Dermis blood vessel endothelial cell (primary cell): ENCODE data around the gene CYP2A6. TPM values are rescaled to one million over a fixed set of nuclear protein-coding genes. Genes with fewer than 3 reads are reported as not detected.

Experiments used
- DNase-seq: peaks from one replicate; pipeline ENCODE4 v3.0.0; 2010
- total RNA-seq: library from RNA; depleted of rRNA; stranded (reverse); fragments of >200 nt; gene quantifications from 2 replicates; pipeline ENCODE4 v1.2.3, GENCODE V29; 2014

Gene CYP2A6
- total RNA-seq, 1 donor from 2014 or later = not detected

DNA sequence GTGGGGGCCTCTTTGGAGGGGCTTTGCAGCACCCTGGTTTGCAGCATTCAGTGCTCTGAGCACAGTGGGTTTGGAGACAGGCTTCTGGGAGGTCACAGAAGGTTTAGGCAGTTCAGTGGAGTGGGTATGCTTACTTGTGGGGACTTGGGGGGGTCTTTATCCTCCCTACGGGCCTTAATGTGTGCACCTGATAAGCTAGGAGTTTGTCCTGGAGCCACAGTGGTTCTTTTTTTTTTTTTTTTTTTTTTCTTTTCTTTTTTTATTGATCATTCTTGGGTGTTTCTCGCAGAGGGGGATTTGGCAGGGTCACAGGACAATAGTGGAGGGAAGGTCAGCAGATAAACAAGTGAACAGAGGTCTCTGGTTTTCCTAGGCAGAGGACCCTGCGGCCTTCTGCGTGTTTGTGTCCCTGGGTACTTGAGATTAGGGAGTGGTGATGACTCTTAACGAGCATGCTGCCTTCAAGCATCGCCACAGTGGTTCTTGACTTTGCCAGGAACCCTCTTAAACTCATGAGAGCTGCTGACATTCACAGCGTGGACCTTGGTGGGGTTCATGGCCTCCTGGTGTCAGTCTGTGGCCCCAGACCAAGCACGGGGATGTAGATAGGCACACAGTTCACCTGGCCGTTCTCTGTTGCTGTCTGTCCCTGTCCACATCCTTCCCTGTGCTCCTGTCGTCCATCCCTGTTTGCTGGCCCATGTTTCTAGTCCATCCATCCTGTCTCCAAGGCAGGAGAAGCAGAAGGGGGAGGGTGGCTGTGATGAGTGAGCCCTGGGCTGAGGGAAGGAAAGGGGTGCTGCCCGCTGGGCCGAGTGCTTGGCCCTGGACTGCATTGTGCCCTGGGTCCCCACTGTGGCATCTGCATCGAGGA lies 48.6 kb downstream of the CYP2A6 start:
- peak; percentile 22 for DNase-seq

DNA sequence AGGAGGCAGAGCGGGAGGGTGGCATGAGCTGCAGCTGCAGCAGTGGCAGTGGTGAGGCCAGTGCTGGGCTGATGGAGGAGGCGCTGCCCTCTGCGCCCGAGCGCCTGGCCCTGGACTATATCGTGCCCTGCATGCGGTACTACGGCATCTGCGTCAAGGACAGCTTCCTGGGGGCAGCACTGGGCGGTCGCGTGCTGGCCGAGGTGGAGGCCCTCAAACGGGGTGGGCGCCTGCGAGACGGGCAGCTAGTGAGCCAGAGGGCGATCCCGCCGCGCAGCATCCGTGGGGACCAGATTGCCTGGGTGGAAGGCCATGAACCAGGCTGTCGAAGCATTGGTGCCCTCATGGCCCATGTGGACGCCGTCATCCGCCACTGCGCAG lies 49.3 kb downstream of the CYP2A6 start:
- DNase-seq = peak; percentile 12

DNA sequence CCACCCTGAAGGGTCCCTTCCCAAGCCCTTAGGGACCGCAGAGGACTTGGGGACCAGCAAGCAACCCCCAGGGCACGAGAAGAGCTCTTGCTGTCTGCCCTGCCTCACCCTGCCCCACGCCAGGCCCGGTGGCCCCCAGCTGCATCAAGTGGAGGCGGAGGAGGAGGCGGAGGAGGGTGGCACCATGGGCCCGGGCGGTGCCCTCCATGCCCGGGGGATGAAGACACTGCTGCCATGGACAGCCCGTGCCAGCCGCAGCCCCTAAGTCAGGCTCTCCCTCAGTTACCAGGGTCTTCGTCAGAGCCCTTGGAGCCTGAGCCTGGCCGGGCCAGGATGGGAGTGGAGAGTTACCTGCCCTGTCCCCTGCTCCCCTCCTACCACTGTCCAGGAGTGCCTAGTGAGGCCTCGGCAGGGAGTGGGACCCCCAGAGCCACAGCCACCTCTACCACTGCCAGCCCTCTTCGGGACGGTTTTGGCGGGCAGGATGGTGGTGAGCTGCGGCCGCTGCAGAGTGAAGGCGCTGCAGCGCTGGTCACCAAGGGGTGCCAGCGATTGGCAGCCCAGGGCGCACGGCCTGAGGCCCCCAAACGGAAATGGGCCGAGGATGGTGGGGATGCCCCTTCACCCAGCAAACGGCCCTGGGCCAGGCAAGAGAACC lies 49.8 kb downstream of the CYP2A6 start:
- peak; percentile 22 for DNase-seq

DNA sequence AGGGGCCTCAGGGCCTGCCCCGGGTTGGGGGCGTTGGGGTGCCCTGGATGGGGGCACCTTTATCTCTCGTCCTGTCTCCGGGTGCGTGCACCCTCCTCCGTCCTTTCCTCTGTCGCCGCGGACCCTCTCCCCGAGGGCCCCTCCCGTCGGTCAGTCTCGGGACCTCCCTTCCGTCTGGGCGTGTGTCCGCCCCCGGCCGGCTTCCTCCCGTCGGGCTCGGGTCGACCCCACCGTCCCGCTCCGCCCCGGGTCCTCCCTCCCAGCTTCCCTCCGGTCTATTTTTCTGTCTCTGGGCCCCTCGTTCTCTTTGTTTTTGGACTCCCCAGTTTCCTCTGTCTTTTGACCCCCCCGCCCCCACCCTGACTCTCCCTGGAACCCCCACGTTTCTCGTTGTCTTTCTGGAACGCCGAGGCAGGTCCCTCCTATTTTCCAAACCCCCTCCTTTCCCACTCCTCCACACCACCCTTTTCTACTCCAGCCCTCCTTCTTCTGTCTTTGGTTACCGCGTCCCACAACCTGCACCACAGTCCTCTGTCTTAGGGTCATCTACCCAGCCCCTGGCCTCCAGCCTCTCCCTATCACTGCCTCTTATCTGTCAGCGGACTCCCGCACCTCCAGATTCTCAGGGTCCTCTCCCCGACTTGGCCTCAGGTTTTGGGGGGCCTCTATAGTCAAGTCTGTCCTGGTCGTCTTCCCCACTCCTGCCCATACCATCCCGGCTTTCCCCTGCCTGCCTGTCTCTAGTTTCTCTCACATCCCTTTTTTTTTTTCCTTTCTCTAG lies 50.5 kb downstream of the CYP2A6 start:
- DNase-seq = peak; percentile 72

DNA sequence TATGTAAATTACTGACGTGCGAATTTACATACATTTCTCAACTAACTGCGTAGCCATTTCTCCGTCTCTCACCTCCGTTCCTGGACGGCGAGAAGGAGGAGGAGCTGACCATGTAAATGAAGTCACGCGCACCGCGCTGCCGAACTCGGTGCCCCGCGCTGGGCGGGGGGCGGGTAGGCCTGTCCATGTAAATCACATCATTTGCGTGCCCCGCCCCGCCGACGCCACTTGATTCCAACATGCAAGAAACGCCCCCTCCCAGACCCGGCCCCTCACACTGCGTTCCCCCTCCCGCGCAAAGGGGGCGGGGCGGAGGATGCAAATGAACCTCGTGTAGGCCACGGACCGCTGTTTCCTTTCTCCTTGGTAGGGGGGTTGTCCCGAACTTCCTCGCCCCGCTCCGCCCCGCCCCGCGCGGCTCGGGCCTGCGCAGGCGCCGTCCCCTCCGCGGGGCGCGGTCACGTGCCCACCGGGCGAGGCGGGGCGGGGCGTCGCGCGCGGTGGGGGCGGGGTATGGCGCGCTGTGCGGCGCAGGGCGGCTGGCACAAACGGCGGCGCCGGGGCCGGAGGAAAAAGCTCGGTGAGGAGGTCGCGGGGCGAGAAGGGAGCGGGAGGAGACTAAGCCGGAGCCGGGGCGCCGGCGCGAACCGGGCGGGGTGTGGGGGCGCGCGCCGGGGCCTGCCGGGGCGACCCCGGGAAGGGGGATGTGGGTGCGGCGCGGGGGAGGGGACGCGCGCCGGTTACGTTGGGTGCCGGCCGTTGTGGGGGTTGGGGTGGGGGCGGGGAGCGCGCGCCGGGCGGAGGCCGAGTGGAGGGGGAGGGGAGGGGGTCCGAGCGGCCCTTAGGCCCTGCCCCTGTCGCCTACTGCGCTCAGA lies 51.3 kb downstream of the CYP2A6 start, which contains the start of gene EGLN2:
EGLN2 (plus strand) TSS at position 509 of the 875 bp plus-strand sequence. CDS start 1,382 bp downstream, outside the sequence.
- peak; percentile 100 for DNase-seq

DNA sequence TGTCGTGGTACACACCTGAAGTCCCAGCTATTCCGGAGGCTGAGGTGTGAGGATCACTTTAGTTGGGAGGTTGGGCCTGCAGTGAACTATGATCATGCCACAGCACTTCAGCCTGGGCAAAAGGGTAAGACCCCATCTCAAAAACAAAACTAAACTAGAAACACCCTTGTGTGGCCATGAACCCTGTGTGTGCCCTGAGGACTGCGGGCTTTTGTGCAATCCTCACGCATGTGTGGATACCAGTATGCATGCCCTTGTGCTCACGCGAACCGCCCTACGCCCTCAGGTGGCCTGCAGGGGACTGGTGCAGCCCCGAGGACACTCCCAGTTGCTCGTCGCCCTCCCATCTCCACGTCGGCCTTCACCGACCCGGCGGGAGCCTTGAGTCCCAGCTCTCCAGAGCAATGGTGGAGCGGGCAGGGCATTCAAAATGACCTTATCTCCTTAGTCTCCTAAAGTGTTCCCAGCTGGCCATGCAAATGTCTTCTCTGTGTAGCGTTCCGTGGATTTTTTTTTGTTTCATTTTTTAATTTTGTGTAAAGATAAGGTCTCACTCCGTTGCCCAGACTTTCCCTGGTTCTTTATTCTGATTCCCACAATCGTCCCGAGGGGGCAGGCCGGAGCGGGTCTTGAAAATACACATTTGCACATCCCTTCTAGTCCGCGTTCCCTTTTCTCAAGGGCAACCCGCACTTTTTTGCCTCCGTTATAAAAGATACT lies 52.1 kb downstream of the CYP2A6 start:
- DNase-seq = peak; percentile 82

DNA sequence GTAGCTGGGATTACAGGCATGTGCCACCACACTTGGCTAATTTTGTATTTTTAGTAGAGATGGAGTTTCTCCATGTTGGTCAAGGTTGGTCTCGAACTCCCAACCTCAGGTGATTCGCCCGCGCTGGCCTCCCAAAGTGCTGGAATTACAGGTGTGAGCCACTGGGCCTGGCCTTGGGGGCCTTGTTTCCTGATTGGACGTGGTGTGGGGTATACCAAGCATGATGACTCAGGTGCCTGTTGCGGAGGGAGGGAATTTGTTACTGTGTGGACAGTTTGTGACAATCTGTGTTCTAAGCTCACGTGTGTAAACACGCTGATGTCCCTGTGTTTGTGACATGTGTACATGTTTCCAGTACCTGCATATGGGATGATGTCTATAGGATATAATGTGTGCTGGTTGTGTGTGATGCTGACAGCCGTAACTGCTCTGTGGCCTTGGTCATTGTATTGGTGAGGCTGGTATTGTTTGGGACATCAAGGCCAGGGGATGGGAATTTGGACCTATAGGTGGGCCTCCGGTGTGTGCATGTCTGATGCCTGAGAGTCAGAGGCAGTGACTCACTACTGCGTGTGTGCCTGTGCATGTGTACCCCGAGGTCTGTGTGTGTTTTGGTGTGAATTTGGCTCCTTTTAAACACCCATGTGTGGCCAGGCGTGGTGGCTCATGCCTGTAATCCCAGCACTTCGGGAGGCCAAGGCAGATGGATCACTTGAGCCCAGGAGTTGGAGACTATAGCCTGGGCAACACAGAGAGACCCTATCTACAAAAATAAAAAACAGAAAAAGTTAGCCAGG lies 52.9 kb downstream of the CYP2A6 start:
- no peak for DNase-seq

Other genes with a start within 250 kb of the CYP2A6 start
- gene LTBP4, start 249.1 kb downstream of the CYP2A6 start, total RNA-seq = 16.8 and 25.2 TPM in 2 replicates
- 27.2 and 48.0 TPM in 2 replicates for gene NUMBL, start 159.8 kb downstream of the CYP2A6 start, total RNA-seq
- gene COQ8B, start 133.6 kb downstream of the CYP2A6 start, total RNA-seq = 31.8 and 38.8 TPM in 2 replicates
- 30.6 and 33.4 TPM in 2 replicates for gene ITPKC, start 133.3 kb downstream of the CYP2A6 start, total RNA-seq
- 1.0 and 2.0 TPM in 2 replicates for gene ACTMAP, start 100.0 kb downstream of the CYP2A6 start, total RNA-seq
- gene SNRPA, start 99.2 kb downstream of the CYP2A6 start, total RNA-seq = 22.1 and 45.8 TPM in 2 replicates
- gene MIA, start 74.9 kb downstream of the CYP2A6 start, total RNA-seq = 0.68 TPM in 1 of 2 replicates, not detected in the other
- 15.6 and 21.3 TPM in 2 replicates for gene RAB4B, start 72.2 kb downstream of the CYP2A6 start, total RNA-seq
- gene EGLN2, start 51.3 kb downstream of the CYP2A6 start, total RNA-seq = 159 and 197 TPM in 2 replicates
- not detected in 2 replicates for gene CYP2A7, start 31.8 kb upstream of the CYP2A6 start, total RNA-seq
- not detected in 2 replicates for gene CYP2B6, start 140.8 kb upstream of the CYP2A6 start, total RNA-seq
- gene CYP2A13, start 238.0 kb upstream of the CYP2A6 start, total RNA-seq = not detected in 2 replicates